HG02759 (cell line): Measurements from ENCODE around the gene FEN1.

Source experiments
- ATAC-seq: cut with Tn5 transposase; IDR thresholded peaks from one replicate; pipeline ENCODE4 v1.9.1; 2021; ENCODE audit warnings: mild to moderate bottlenecking, moderate library complexity; ENCODE audit not compliant: unreplicated experiment

The FEN1 gene

GRCh38 chr11:61838501-61838900 is 45.8 kb downstream of the FEN1 start:
- ATAC-seq, result no peak

- no peak for ATAC-seq
Observed at GRCh38 chr11:61838921-61839320, 46.2 kb downstream of the FEN1 start.

DNA sequence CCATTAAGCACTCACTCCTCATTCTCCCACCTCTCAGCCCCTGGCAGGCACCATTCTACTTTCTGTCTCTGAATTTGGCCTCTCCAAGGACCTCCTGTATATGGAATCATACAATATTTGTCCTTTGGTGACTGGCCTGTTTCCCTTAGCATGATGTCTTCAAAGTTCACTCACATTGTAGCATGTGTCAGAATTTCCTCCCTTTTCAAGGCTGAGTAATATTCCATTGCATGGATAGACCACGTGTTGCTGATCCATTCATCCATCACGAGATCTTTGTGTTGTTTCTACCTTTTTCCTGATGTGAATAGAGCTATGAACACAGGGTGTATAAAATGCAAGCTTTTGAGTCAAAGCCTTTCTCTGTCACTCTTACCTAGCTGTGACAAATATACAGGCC is 47.0 kb downstream of the FEN1 start:
- ATAC-seq, result no peak

DNA sequence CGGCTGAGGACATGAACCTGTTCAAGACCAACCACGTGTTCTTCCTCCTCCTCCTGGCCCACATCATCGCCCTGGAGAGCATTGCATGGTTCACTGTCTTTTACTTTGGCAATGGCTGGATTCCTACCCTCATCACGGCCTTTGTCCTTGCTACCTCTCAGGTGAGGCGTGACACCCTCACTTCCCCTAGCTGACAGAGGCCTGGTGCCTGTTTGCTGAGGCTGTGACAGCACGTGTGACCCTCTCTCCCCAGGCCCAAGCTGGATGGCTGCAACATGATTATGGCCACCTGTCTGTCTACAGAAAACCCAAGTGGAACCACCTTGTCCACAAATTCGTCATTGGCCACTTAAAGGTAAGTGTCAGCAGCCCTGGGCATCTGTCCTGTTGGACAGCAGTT is 47.7 kb downstream of the FEN1 start:
- no peak for ATAC-seq

GRCh38 chr11:61841636-61842527 is 49.2 kb downstream of the FEN1 start:
- no peak for ATAC-seq

DNA sequence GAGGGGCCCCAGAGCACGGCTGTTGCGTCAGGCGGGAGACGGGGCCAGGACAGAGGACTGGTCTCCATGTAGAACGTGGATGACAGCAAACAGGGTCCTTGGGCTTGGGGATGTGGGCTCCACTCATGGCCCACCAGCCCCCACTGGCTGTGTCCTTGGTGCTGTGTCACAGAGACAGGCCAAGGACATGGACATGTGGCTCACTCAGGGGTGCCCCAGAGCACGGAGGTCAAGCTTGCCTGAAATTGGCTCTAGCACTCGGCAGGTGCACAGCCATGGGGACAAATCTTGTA is 49.8 kb downstream of the FEN1 start:
- no peak for ATAC-seq

- no peak for ATAC-seq
Observed at GRCh38 chr11:61844909-61845565, 52.3 kb downstream of the FEN1 start.

- ATAC-seq, result no peak
Observed at GRCh38 chr11:61846362-61847020, 53.8 kb downstream of the FEN1 start.
